Ovary (tissue), 3 donors: ENCODE data around the gene CLEC16A.

Experiments used
- CTCF ChIP-seq, 3 donors: fragments of 450-650 bp in 2 of 3; fragments of 200-600 bp in 1 of 3; IDR thresholded peaks; one replicate each; pipeline versions ENCODE4 v1.5.1 to v1.8.0; 2016 to 2022; ENCODE audit warnings: antibody characterized with exemption in 3 of 3, mild to moderate bottlenecking in 1 of 3
- EP300 ChIP-seq: sonication (generic); formaldehyde crosslinking; IDR thresholded peaks from one replicate; pipeline ENCODE4 v1.6.1; 2017; ENCODE audit warnings: antibody characterized with exemption
- donor health status: DM: no; HTN: no; CAD: no.

- no peak for TF ChIP-seq CTCF (IDR thresholded peaks at IDR 0.05)
- no peak for TF ChIP-seq EP300
Observed at GRCh38 chr16:11035096-11035495, 90.7 kb downstream of the CLEC16A start.
